MM.1S (cell line): ENCODE data around the gene RNF126.

Experiments
- EZH2 ChIP-seq: fragments of 300-600 bp; sonication (generic); optimal IDR thresholded peaks from 2 replicates; pipeline ENCODE3; 2017; ENCODE audit warnings: low read depth, mild to moderate bottlenecking, antibody characterized with exemption, low read length, mixed read lengths
- TF ChIP-seq, protein P1 (sequence below): fragments of 300-600 bp; sonication (generic); IDR thresholded peaks from 2 replicates; pipeline ENCODE4 v1.5.1; 2016; ENCODE audit warnings: antibody characterized with exemption, low read length, mixed read lengths

DNA sequence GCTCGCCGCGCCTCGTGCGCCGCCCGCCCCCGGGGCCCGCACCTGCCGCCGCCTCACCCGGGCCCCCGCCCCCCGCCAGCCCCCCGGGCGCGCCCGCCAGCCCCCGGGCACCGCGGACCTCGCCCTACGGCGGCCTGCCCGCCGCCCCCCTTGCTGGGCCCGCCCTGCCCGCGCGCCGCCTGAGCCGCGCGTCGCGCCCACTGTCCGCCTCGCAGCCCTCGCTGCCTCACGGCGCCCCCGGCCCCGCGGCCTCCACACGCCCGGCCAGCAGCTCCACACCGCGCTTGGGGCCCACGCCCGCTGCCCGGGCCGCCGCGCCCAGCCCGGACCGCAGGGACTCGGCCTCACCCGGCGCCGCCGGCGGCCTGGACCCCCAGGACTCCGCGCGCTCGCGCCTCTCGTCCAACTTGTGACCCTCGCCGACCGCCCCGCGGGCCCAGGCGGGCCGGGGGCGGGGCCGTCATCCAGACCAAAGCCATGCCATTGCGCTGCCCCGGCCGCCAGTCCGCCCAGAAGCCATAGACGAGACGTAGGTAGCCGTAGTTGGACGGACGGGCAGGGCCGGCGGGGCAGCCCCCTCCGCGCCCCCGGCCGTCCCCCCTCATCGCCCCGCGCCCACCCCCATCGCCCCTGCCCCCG lies 46.8 kb downstream of the RNF126 start:
- TF ChIP-seq, protein P1, sequence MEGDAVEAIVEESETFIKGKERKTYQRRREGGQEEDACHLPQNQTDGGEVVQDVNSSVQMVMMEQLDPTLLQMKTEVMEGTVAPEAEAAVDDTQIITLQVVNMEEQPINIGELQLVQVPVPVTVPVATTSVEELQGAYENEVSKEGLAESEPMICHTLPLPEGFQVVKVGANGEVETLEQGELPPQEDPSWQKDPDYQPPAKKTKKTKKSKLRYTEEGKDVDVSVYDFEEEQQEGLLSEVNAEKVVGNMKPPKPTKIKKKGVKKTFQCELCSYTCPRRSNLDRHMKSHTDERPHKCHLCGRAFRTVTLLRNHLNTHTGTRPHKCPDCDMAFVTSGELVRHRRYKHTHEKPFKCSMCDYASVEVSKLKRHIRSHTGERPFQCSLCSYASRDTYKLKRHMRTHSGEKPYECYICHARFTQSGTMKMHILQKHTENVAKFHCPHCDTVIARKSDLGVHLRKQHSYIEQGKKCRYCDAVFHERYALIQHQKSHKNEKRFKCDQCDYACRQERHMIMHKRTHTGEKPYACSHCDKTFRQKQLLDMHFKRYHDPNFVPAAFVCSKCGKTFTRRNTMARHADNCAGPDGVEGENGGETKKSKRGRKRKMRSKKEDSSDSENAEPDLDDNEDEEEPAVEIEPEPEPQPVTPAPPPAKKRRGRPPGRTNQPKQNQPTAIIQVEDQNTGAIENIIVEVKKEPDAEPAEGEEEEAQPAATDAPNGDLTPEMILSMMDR = no peak
- no peak for TF ChIP-seq EZH2
